ENCODE measurements around the gene ARL2. TPM values are rescaled to one million over a fixed set of nuclear protein-coding genes. Genes with fewer than 3 reads are reported as not detected.

Gene ARL2
- 108 and 109 TPM in 2 replicates for total RNA-seq
- polyA plus RNA-seq: 259 and 312 TPM in 2 replicates
- polyA plus RNA-seq (2011; cell fraction: cytosol; rRNA removed): 204 and 208 TPM in 2 replicates
- 66.3 and 67.6 TPM in 2 replicates for polyA plus RNA-seq (2011; cell fraction: nucleus; rRNA removed)
- polyA plus RNA-seq (2012): 114 and 203 TPM in 2 replicates
- 49.1 and 55.8 TPM in 2 replicates for polyA minus RNA-seq
- 84.2 TPM for polyA minus RNA-seq (2011; cell fraction: cytosol; rRNA and poly(A)+ RNA removed)
- 12.8 and 17.8 TPM in 2 replicates for polyA minus RNA-seq (2011; cell fraction: nucleus; rRNA and poly(A)+ RNA removed)
- percentile 71 among the genes with signal in this experiment for Bru-seq, nascent RNA
- BruChase-seq, experiment 1, labeled RNA remaining after a 6-hour chase: percentile 89 among the genes with signal in this experiment
- BruChase-seq, experiment 2, labeled RNA remaining after a 2-hour chase: percentile 65 among the genes with signal in this experiment
- long read RNA-seq, transcript ARL2-201 (5 exons, 979 nt): major isoform, 516 of 591 reads
- long read RNA-seq, transcript ARL2-203 (1 exons, 601 nt): minor isoform, 30 of 591 reads
- long read RNA-seq, transcript ARL2-204 (6 exons, 830 nt): minor isoform, 7 of 591 reads
- long read RNA-seq, transcript ARL2-206 (4 exons, 795 nt): minor isoform, 26 of 591 reads
- long read RNA-seq, partial matches to known transcripts: 4 of 591 reads
- long read RNA-seq, other reads (novel, unspliced or antisense): 3 of 591 reads

DNA sequence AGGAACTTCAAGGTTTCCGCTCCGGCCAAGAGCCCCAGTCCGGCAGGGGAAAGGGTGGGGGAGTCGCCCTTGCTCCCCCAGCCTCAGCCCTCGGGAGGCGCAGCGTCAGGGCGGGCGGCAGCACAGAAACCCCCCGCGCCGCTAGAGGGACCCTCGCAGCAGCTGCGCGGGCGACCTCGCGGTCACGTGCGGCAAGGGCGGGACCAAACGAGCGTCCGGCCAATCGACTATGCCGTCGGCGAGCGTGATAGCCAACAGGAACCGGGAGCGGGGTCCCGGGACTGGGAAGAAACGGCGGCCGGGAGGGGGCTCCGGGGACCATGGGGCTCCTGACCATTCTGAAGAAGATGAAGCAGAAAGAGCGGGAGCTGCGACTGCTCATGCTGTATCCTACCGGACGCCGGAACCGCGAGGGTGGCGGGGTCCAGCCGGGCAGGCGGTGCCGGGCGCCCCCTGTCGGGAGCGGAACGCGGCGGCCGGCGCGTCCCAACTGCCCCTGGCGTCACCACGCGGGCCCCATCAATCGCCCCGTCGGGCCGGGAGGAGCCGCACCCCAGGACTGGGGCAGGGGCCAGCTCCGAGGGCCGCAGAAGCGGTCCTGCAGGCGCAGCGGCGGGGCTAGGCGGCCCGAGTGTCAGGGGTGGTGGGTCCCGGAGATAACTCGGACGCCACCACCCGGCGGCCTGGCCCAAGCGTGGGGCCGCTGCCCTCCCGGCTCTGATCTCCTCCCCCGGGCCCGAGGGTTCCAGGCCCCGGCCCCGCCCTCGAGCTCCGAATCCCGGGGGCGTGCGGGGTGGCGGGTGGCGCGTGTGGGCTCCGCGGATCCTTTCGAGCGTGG, at the start of gene ARL2:
Gene ARL2 (plus strand): TSS at position 273 of the 838 bp plus-strand sequence. CDS start 48 bp downstream, at position 321.
- Histone ChIP-seq H2AFZ (ENCODE audit: low read depth, low read length) (peak within 1 kb of the TSS; percentile 88), H3K27me3 (ENCODE audit: control insufficient read depth in 2 of 2, insufficient read depth in 2 of 2, low read length in 2 of 2) (no peaks in the 10 kb centered on the region), H3K36me3 (ENCODE audit: control insufficient read depth in 2 of 2, extremely low read depth in 1 of 2, insufficient read depth in 2 of 2, low read length in 2 of 2) (no peaks in the 10 kb centered on the region), H3K9ac (replicated peaks; ENCODE audit: extremely low read depth, insufficient read depth, low read length) (peak within 1 kb of the TSS; percentile 89), H3K79me2 (ENCODE audit: control insufficient read depth, insufficient read depth, low read length) (peaks cover 2% of the 10 kb centered on the region), H3K9me3 (replicated peaks; ENCODE audit: control insufficient read depth, insufficient read depth, low read length) (no peaks in the 10 kb centered on the region), H3K4me3 (replicated peaks in 1 of 3; ENCODE audit: insufficient read depth in 1 of 3, low read depth in 1 of 3, low read length in 3 of 3) (peak within 1 kb of the TSS; percentile 32 to 84 (median 59)), H3K9me1 (replicated peaks; ENCODE audit: control insufficient read depth, extremely low read depth, insufficient read depth, low read length) (no peaks in the 10 kb centered on the region), H3K4me2 (ENCODE audit: insufficient read depth, low read length) (peak within 1 kb of the TSS; percentile 80), H3K27ac (ENCODE audit: insufficient read depth, low read depth, low read length) (peak within 1 kb of the TSS; percentile 87), H3K4me1 (ENCODE audit: control insufficient read depth, extremely low read depth, insufficient read depth, low read length) (peaks cover 4% of the 10 kb centered on the region), H4K20me1 (replicated peaks; ENCODE audit: control insufficient read depth, extremely low read depth, insufficient read depth, low read length) (no peaks in the 10 kb centered on the region)
- DNase-seq (ENCODE audit: low read depth, low spot score): peak; percentile 92
- peak; percentile 70 for TF ChIP-seq POLR2A (IDR thresholded peaks at IDR 0.05; ENCODE audit: low read depth, low read length)
- TF ChIP-seq, protein P1, sequence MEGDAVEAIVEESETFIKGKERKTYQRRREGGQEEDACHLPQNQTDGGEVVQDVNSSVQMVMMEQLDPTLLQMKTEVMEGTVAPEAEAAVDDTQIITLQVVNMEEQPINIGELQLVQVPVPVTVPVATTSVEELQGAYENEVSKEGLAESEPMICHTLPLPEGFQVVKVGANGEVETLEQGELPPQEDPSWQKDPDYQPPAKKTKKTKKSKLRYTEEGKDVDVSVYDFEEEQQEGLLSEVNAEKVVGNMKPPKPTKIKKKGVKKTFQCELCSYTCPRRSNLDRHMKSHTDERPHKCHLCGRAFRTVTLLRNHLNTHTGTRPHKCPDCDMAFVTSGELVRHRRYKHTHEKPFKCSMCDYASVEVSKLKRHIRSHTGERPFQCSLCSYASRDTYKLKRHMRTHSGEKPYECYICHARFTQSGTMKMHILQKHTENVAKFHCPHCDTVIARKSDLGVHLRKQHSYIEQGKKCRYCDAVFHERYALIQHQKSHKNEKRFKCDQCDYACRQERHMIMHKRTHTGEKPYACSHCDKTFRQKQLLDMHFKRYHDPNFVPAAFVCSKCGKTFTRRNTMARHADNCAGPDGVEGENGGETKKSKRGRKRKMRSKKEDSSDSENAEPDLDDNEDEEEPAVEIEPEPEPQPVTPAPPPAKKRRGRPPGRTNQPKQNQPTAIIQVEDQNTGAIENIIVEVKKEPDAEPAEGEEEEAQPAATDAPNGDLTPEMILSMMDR (IDR thresholded peaks at IDR 0.05; ENCODE audit: extremely low read depth in 1 of 2, insufficient read depth in 1 of 2, low read depth in 1 of 2, low read length in 2 of 2): peak; percentile 60 to 83
- TF ChIP-seq FOS (IDR thresholded peaks at IDR 0.05; ENCODE audit: borderline replicate concordance, insufficient read depth, low read length): no peak
- TF ChIP-seq EZH2 (IDR thresholded peaks at IDR 0.05; ENCODE audit: borderline replicate concordance, low read depth, low read length, severe bottlenecking): no peak
- TF ChIP-seq GATA2 (IDR thresholded peaks at IDR 0.05; ENCODE audit: insufficient read depth, insufficient read length, low read depth, low read length): no peak
- no peak for TF ChIP-seq MYC (IDR thresholded peaks at IDR 0.05; ENCODE audit: low read depth, low read length)
- TF ChIP-seq JUN (IDR thresholded peaks at IDR 0.05; ENCODE audit: borderline replicate concordance, insufficient read depth, insufficient read length, low read depth): no peak
- TF ChIP-seq, protein P2, sequence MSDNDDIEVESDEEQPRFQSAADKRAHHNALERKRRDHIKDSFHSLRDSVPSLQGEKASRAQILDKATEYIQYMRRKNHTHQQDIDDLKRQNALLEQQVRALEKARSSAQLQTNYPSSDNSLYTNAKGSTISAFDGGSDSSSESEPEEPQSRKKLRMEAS (IDR thresholded peaks at IDR 0.05; ENCODE audit: insufficient read depth, insufficient read length): peak; percentile 96
- TF ChIP-seq POLR2AphosphoS5 (IDR thresholded peaks at IDR 0.05; ENCODE audit: insufficient read depth, low read depth, low read length): peak; percentile 82
- intact Hi-C loops (cut with micrococcal nuclease) (loop anchor here (1.0 to 5.0 kb wide), 8 partner anchors 13 to 211 kb away; partner anchors contain the start of genes ATG2A, MAP4K2, SNX15 and VPS51), dilution Hi-C loops (cut with MboI; ENCODE audit: extremely low pct_ligation_motif_present, low sequenced_read_pairs) (no loop called here)
- no TSS peak for BruUV-seq (replicated peaks)
- peak; percentile 95 for FAIRE-seq
- ChIA-PET CTCF (interaction anchor here (0.6 to 6.0 kb wide), 31 partner anchors 8 to 180 kb away, joined by 3 to 40 read pairs (median 4); partner anchors contain the start of genes ATG2A, BATF2, CDC42BPG and MAJIN), POLR2A (interaction anchor here (1.0 to 1.2 kb wide), 2 partner anchors 17 to 27 kb away, joined by 3 read pairs; partner anchors contain the start of genes BATF2 and SAC3D1)
